Activated CD8-positive, alpha-beta T cell treated with anti-CD3 and anti-CD28 coated beads for 36 hours (primary cell): Measurements from ENCODE around the gene SPTY2D1. TPM values are rescaled to one million over a fixed set of nuclear protein-coding genes. Genes with fewer than 3 reads are reported as not detected.

Experiments
- ATAC-seq: fragments of 200-7000 bp; cut with Tn5 transposase; one replicate; pipeline ENCODE4 v1.10.0; 2021; ENCODE audit warnings: mild to moderate bottlenecking, moderate library complexity
- CTCF ChIA-PET: fragments of 350-600 bp; sonication (Branson Sonifier 250); formaldehyde crosslinking; loops from one replicate; lab custom pipeline; 2021; ENCODE audit warnings: antibody characterized with exemption; lab: Charles Lee
- POLR2A ChIA-PET: fragments of 350-600 bp; sonication (Branson Sonifier 250); formaldehyde crosslinking; loops from one replicate; lab custom pipeline; 2021; ENCODE audit warnings: antibody characterized with exemption; lab: Charles Lee
- DNase-seq: peaks from one replicate; pipeline ENCODE4 v3.0.0-alpha.2; 2020
- H3K27ac Mint-ChIP-seq: one replicate; pipeline ENCODE4 v1.8.0; 2021; ENCODE audit warnings: mild to moderate bottlenecking, mixed read lengths
- H3K27me3 Mint-ChIP-seq: one replicate; pipeline ENCODE4 v1.8.0; 2021; ENCODE audit warnings: mixed read lengths
- H3K36me3 Mint-ChIP-seq: one replicate; pipeline ENCODE4 v1.8.0; 2021; ENCODE audit warnings: low read depth, mixed read lengths
- H3K4me1 Mint-ChIP-seq: one replicate; pipeline ENCODE4 v1.8.0; 2021; ENCODE audit warnings: low read depth, mixed read lengths
- H3K4me3 Mint-ChIP-seq: one replicate; pipeline ENCODE4 v1.8.0; 2021; ENCODE audit warnings: mild to moderate bottlenecking, moderate library complexity, mixed read lengths
- H3K9me3 Mint-ChIP-seq: one replicate; pipeline ENCODE4 v1.8.0; 2021; ENCODE audit warnings: mixed read lengths
- intact Hi-C: fragments of 100-400 bp; cut with micrococcal nuclease; formaldehyde crosslinking; loops from one replicate; pipeline ENCODE4 v1.10.0; 2022
- total RNA-seq, 2 experiments: library from RNA; stranded (reverse); gene quantifications; one replicate each; pipeline ENCODE4 v1.2.3, GENCODE V29; 2021
- TF ChIP-seq, protein P1 (sequence below): fragments of 200-600 bp; IDR thresholded peaks from one replicate; pipeline ENCODE4 v1.8.0; 2022; ENCODE audit warnings: antibody characterized with exemption, mild to moderate bottlenecking

The SPTY2D1 gene
- total RNA-seq, 2 experiments from 2014 or later: 21.3 TPM

DNA sequence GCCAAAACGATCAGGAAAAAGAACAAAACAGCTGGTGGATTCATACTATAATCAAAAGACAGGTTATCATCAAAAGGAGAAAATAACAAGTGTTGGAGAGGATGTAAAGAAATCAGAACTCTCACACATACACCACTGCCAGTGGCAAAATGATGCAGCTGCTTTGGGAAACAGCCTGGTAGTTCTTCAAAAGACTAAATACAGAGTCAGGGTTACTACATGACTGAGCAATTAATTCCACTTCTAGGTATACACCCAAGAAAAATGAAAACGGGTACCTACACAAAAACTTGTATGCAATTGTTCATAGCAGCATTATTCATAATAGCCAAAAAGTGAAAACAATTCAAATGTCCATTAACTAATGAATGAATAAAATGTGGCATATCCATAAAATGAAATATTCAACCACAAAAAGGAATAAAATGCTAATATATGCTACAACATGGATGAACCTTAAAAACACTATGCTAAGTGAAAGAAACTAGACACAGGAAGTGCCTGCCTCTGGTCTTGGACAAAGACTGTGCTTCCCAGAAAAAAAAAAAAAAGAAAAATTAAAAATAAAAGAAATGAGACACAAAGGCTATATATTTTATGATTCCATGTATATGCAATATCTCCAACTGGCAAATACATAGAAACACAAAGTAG is 53.9 kb downstream of the SPTY2D1 start:
- H3K4me3 Mint-ChIP-seq: no peak overlapping the region
- H3K27ac Mint-ChIP-seq: no peak overlapping the region
- peaks cover 10% of the 10 kb centered on the region for H3K36me3 Mint-ChIP-seq
- no peaks in the 10 kb centered on the region for H3K9me3 Mint-ChIP-seq
- intact Hi-C loops: no loop called here
- no peaks in the 10 kb centered on the region for H3K27me3 Mint-ChIP-seq
- POLR2A ChIA-PET: interaction anchor here (1.3 kb wide), 1 partner anchor 24 kb away, joined by 4 read pairs; no protein-coding TSS in a partner anchor
- ATAC-seq: no peak
- peaks cover 6% of the 10 kb centered on the region for H3K4me1 Mint-ChIP-seq
- TF ChIP-seq, protein P1, sequence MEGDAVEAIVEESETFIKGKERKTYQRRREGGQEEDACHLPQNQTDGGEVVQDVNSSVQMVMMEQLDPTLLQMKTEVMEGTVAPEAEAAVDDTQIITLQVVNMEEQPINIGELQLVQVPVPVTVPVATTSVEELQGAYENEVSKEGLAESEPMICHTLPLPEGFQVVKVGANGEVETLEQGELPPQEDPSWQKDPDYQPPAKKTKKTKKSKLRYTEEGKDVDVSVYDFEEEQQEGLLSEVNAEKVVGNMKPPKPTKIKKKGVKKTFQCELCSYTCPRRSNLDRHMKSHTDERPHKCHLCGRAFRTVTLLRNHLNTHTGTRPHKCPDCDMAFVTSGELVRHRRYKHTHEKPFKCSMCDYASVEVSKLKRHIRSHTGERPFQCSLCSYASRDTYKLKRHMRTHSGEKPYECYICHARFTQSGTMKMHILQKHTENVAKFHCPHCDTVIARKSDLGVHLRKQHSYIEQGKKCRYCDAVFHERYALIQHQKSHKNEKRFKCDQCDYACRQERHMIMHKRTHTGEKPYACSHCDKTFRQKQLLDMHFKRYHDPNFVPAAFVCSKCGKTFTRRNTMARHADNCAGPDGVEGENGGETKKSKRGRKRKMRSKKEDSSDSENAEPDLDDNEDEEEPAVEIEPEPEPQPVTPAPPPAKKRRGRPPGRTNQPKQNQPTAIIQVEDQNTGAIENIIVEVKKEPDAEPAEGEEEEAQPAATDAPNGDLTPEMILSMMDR: no peak
- CTCF ChIA-PET: interaction anchor here (0.8 to 2.0 kb wide), 5 partner anchors 40 to 184 kb away, joined by 3 to 5 read pairs (median 3); partner anchors contain the start of gene TSG101
- no peak for DNase-seq

DNA sequence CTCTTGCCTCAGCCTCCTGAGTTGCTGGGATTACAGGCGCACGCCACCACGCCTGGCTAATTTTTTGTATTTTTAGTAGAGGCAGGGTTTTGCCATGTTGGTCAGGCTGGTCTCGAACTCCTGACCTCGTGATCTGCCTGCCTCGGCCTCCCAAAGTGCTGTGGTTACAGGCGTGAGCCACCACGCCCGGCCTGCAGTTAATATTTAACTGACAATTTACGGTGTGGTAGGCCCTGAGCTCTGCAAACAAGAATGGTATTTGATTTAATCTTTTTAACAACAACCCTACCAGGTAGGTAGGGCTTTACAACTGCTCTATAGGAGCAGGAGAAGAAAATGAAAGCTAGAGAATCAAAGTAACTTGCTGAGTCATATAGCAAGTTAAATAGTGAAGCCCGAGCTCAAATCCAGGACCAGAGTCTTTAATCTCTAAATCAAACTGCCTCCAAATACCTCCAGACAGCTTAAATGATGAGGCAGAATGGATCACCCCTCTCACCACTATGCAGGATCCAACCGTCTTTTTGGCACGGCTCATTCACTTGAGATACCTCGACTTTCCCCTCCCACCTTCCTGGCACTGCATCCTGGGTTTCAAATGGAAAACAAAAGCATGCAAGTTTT is 55.1 kb downstream of the SPTY2D1 start:
- ATAC-seq (peak; percentile 66), DNase-seq (no peak)
- TF ChIP-seq, protein P1: no peak
- Mint-ChIP-seq H3K4me3 (no peak overlapping the region), H3K9me3 (no peaks in the 10 kb centered on the region), H3K27me3 (no peaks in the 10 kb centered on the region), H3K4me1 (peaks cover 6% of the 10 kb centered on the region), H3K27ac (peak overlapping the region; percentile 21), H3K36me3 (peaks cover 10% of the 10 kb centered on the region)
- ChIA-PET POLR2A (interaction anchor here (0.8 to 1.3 kb wide), 2 partner anchors 16 to 25 kb away, joined by 3 to 4 read pairs; no protein-coding TSS in a partner anchor), CTCF (interaction anchor here (0.9 to 2.0 kb wide), 5 partner anchors 39 to 149 kb away, joined by 3 to 5 read pairs (median 4); partner anchors contain the start of gene TSG101)
- intact Hi-C loops: no loop called here

DNA sequence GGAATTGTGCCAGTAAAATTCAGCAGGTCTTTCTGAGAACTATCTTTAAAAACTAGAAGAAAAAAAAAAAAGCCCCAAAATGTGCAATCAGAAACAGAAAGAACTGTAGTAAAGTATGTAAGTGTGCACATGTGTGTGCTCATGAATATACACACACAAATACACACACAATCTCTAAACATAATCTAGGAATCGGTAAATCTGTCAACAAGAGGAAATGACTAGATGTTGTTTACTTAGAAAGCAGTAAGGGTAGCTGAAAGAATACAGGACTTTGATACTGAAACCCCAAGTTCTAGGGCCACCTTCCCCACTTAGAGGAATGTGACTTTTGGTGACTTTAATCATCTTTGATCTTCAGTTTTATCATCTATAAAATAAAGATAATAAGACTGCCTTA is 58.8 kb downstream of the SPTY2D1 start:
- Mint-ChIP-seq H3K4me3 (no peak overlapping the region), H3K27ac (no peak overlapping the region), H3K27me3 (no peaks in the 10 kb centered on the region), H3K36me3 (peaks cover 12% of the 10 kb centered on the region), H3K4me1 (peaks cover 6% of the 10 kb centered on the region), H3K9me3 (no peaks in the 10 kb centered on the region)
- POLR2A ChIA-PET: no interaction called here
- ATAC-seq (no peak), DNase-seq (no peak)
- intact Hi-C loops: no loop called here
- TF ChIP-seq, protein P1: no peak
- CTCF ChIA-PET: no interaction called here

DNA sequence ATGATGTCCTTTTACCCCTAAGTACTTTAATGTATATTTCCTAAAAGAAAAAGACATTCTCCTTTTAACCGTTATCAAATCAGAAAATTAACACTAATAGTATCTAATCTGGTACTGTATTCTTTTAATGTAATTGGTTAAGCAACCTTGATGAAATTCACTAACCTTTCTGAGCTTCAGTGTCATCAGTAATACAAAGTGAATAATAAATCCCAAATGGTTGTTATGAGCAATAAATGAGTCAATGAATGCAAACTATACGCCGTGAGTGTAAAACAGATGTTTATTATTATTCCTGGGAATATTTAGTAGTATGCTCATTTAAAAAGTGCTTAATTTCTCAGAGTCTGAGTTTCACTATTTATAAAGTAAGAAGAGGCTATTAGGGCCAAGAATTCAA is 67.1 kb downstream of the SPTY2D1 start:
- Mint-ChIP-seq H3K36me3 (peaks cover 9% of the 10 kb centered on the region), H3K4me1 (no peaks in the 10 kb centered on the region), H3K27ac (no peak overlapping the region), H3K9me3 (no peaks in the 10 kb centered on the region), H3K4me3 (no peak overlapping the region), H3K27me3 (no peaks in the 10 kb centered on the region)
- DNase-seq: no peak
- ChIA-PET CTCF (interaction anchor here (1.5 kb wide), 1 partner anchor 164 kb away, joined by 5 read pairs; no protein-coding TSS in a partner anchor), POLR2A (interaction anchor here (0.6 kb wide), 1 partner anchor 468 kb away, joined by 3 read pairs; no protein-coding TSS in a partner anchor)
- TF ChIP-seq, protein P1: no peak
- intact Hi-C loops: no loop called here
- no peak for ATAC-seq

DNA sequence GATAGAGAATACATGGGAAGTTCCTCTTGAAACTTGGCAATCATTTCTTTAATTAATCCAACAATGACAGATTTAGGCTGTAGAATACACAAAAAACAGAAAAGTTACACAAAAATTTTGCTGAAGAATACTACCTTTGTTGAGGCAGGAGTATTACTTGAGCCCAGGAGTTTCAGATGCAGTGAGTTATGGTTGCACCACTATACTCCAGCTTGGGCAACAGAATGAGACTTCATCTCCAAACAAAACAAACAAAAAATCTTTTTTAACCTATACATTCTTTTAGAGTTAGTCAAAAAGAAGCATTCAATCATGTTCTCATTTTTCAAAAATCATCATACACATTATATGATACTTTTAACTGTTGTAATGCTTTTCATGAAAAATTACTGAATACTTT is 67.7 kb downstream of the SPTY2D1 start:
- ChIA-PET CTCF (no interaction called here), POLR2A (no interaction called here)
- DNase-seq: no peak

More for the DNA sequence above, 67.7 kb downstream of the SPTY2D1 start:
- ATAC-seq: no peak
- H3K4me1 Mint-ChIP-seq: no peaks in the 10 kb centered on the region
- intact Hi-C loops: no loop called here
- no peaks in the 10 kb centered on the region for H3K27me3 Mint-ChIP-seq
- H3K36me3 Mint-ChIP-seq: peaks cover 9% of the 10 kb centered on the region
- H3K27ac Mint-ChIP-seq: no peak overlapping the region
- H3K4me3 Mint-ChIP-seq: no peak overlapping the region
- H3K9me3 Mint-ChIP-seq: no peaks in the 10 kb centered on the region
- TF ChIP-seq, protein P1: no peak
